ENCODE results near the gene TLE6.

The TLE6 gene

GRCh38 chr19:2957160-2957559 is 20.2 kb upstream of the TLE6 start:
- no peaks in the 10 kb centered on the region for H3K9me2 ChIP-seq (replicated peaks; ENCODE audit: control insufficient read depth, low read length)
- no peaks in the 10 kb centered on the region for H3K36me3 ChIP-seq (ENCODE audit: control insufficient read depth, low read length)
- TF ChIP-seq EZH2phosphoT487 (IDR thresholded peaks at IDR 0.05; ENCODE audit: borderline replicate concordance, low read length) = no peak
- no peak for TF ChIP-seq CTCF (IDR thresholded peaks at IDR 0.05; ENCODE audit: low read depth, low read length, poor library complexity, severe bottlenecking)
- H3K4me3 ChIP-seq (ENCODE audit: low read length) = no peak overlapping the region
- no peaks in the 10 kb centered on the region for H3K9me3 ChIP-seq (ENCODE audit: control insufficient read depth, insufficient read depth, low read length)
- no peaks in the 10 kb centered on the region for H3K27me3 ChIP-seq (ENCODE audit: control insufficient read depth, low read length)
- no peaks in the 10 kb centered on the region for H3F3A ChIP-seq (ENCODE audit: control insufficient read depth, insufficient read depth)
- H4K20me1 ChIP-seq (ENCODE audit: control insufficient read depth, insufficient read depth, low read depth, low read length) = no peaks in the 10 kb centered on the region
- no peaks in the 10 kb centered on the region for H3K79me2 ChIP-seq (ENCODE audit: control insufficient read depth, low read length)
- H3K4me1 ChIP-seq (ENCODE audit: control insufficient read depth, low read length) = peaks cover 4% of the 10 kb centered on the region
- H3K4me2 ChIP-seq (ENCODE audit: low read length) = no peak overlapping the region
- H3K27ac ChIP-seq (ENCODE audit: low read depth, low read length) = no peak overlapping the region

GRCh38 chr19:2960120-2960519 is 17.2 kb upstream of the TLE6 start:
- no peak overlapping the region for H3K4me2 ChIP-seq (ENCODE audit: low read length)
- peaks cover 6% of the 10 kb centered on the region for H3F3A ChIP-seq (ENCODE audit: control insufficient read depth, insufficient read depth)
- H3K27me3 ChIP-seq (ENCODE audit: control insufficient read depth, low read length) = no peaks in the 10 kb centered on the region
- TF ChIP-seq EZH2phosphoT487 (IDR thresholded peaks at IDR 0.05; ENCODE audit: borderline replicate concordance, low read length) = no peak
- no peak for TF ChIP-seq CTCF (IDR thresholded peaks at IDR 0.05; ENCODE audit: low read depth, low read length, poor library complexity, severe bottlenecking)
- no peak overlapping the region for H3K27ac ChIP-seq (ENCODE audit: low read depth, low read length)
- H3K4me1 ChIP-seq (ENCODE audit: control insufficient read depth, low read length) = peaks cover 17% of the 10 kb centered on the region
- no peaks in the 10 kb centered on the region for H3K9me2 ChIP-seq (replicated peaks; ENCODE audit: control insufficient read depth, low read length)
- no peaks in the 10 kb centered on the region for H3K36me3 ChIP-seq (ENCODE audit: control insufficient read depth, low read length)
- no peaks in the 10 kb centered on the region for H3K79me2 ChIP-seq (ENCODE audit: control insufficient read depth, low read length)
- H3K9me3 ChIP-seq (ENCODE audit: control insufficient read depth, insufficient read depth, low read length) = no peaks in the 10 kb centered on the region
- H3K4me3 ChIP-seq (ENCODE audit: low read length) = no peak overlapping the region
- no peaks in the 10 kb centered on the region for H4K20me1 ChIP-seq (ENCODE audit: control insufficient read depth, insufficient read depth, low read depth, low read length)

GRCh38 chr19:2962018-2962670 is 15.2 kb upstream of the TLE6 start:
- peak overlapping the region; percentile 38 for H3K4me2 ChIP-seq (ENCODE audit: low read length)
- peaks cover 12% of the 10 kb centered on the region for H3F3A ChIP-seq (ENCODE audit: control insufficient read depth, insufficient read depth)
- no peaks in the 10 kb centered on the region for H4K20me1 ChIP-seq (ENCODE audit: control insufficient read depth, insufficient read depth, low read depth, low read length)
- H3K9me2 ChIP-seq (replicated peaks; ENCODE audit: control insufficient read depth, low read length) = no peaks in the 10 kb centered on the region
- H3K27ac ChIP-seq (ENCODE audit: low read depth, low read length) = no peak overlapping the region
- H3K4me1 ChIP-seq (ENCODE audit: control insufficient read depth, low read length) = peaks cover 34% of the 10 kb centered on the region
- H3K36me3 ChIP-seq (ENCODE audit: control insufficient read depth, low read length) = no peaks in the 10 kb centered on the region
- no peaks in the 10 kb centered on the region for H3K79me2 ChIP-seq (ENCODE audit: control insufficient read depth, low read length)
- H3K4me3 ChIP-seq (ENCODE audit: low read length) = peak overlapping the region; percentile 27
- TF ChIP-seq CTCF (IDR thresholded peaks at IDR 0.05; ENCODE audit: low read depth, low read length, poor library complexity, severe bottlenecking) (peak; percentile 82), EZH2phosphoT487 (IDR thresholded peaks at IDR 0.05; ENCODE audit: borderline replicate concordance, low read length) (no peak)
- no peaks in the 10 kb centered on the region for H3K27me3 ChIP-seq (ENCODE audit: control insufficient read depth, low read length)
- no peaks in the 10 kb centered on the region for H3K9me3 ChIP-seq (ENCODE audit: control insufficient read depth, insufficient read depth, low read length)
